HG02885 (cell line): Measurements from ENCODE around the gene AFG1L.
A peak's percentile ranks its signal among the peaks of the same experiment; 100 is the strongest.
"Not testable (repeated sequence)": the region's sequence is repeated elsewhere in the genome, so short reads cannot be mapped to it uniquely, and the experiment has no call there.

Experiments
- ATAC-seq: cut with Tn5 transposase; IDR thresholded peaks from one replicate; pipeline ENCODE4 v1.9.1; 2021; ENCODE audit warnings: mild to moderate bottlenecking; ENCODE audit not compliant: unreplicated experiment, poor library complexity

Gene AFG1L

GRCh38 chr6:108546079-108547049 lies 251.5 kb downstream of the AFG1L start:
- ATAC-seq, result no peak

- ATAC-seq, result no peak
Observed at GRCh38 chr6:108549241-108549640, 254.4 kb downstream of the AFG1L start.

- ATAC-seq, result no peak
Observed at GRCh38 chr6:108549741-108550140, 254.9 kb downstream of the AFG1L start.

- no peak for ATAC-seq
Observed at GRCh38 chr6:108550256-108550655, 255.4 kb downstream of the AFG1L start.

GRCh38 chr6:108555399-108556052 lies 260.7 kb downstream of the AFG1L start:
- ATAC-seq, result no peak

GRCh38 chr6:108556250-108556649 lies 261.4 kb downstream of the AFG1L start:
- ATAC-seq, result no peak

GRCh38 chr6:108556866-108557493 lies 262.1 kb downstream of the AFG1L start:
- no peak for ATAC-seq

GRCh38 chr6:108557494-108558371 lies 262.9 kb downstream of the AFG1L start:
- ATAC-seq, result peak; percentile 28

GRCh38 chr6:108558372-108559096 lies 263.7 kb downstream of the AFG1L start:
- ATAC-seq, result peak; percentile 63

- peak; percentile 57 for ATAC-seq
Observed at GRCh38 chr6:108559097-108559883, 264.4 kb downstream of the AFG1L start.

- ATAC-seq, result no peak
Observed at GRCh38 chr6:108559884-108560462, 265.1 kb downstream of the AFG1L start.

GRCh38 chr6:108560463-108561308 lies 265.8 kb downstream of the AFG1L start, which contains the start of gene FOXO3:
FOXO3 (plus strand) TSS chr6:108560917; CDS start chr6:108561209, 292 bp downstream.
- ATAC-seq, result no peak

GRCh38 chr6:108561309-108561647 lies 266.4 kb downstream of the AFG1L start:
- ATAC-seq, result not testable (repeated sequence)

GRCh38 chr6:108561742-108562502 lies 267.1 kb downstream of the AFG1L start:
- no peak for ATAC-seq

- no peak for ATAC-seq
Observed at GRCh38 chr6:108562503-108562993, 267.7 kb downstream of the AFG1L start.

GRCh38 chr6:108563292-108563691 lies 268.4 kb downstream of the AFG1L start:
- no peak for ATAC-seq
